ENCODE data around the gene CSNK1G1.

CSNK1G1 gene

DNA sequence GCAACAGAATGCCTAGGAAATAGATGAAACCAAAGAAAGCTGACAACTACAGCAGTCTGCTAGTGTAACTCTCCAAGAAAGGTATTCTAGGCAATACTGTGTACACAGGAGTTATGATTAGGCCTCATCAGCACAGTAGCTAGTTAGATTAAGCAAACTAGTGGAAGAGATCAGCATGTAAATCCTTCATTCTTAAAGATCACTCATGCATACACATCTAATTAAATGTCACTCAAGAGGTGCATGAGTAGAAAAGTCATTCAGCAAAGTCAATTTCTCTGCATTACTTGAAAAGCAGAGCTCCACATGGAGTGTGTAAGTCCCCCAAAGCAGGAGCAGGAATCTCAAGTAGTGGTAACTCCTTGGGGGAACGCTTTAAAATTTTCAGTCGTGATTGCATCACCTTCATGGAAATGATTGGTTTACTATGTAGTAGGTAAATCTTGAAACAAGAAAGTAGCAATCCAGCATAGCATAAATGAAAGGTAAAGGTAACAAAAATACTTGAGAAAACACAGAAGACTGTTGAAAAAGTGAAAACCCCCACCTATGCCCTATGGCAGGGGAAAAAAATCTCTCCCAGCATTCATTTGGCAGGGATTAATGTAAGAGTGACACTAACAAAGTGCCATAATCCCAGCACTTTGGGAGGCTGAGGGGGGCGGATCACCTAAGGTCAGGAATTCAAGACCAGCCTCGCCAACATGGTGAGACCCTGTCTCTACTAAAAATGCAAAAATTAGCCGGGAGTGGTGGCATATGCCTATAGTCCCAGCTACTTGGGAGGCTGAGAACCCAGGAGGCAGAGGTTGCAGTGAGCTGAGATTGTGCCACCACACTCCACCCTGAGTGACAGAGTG is 163.8 kb downstream of the CSNK1G1 start:
- DNase-seq (ENCODE audit: low read depth in 2 of 2), result no peak

DNA sequence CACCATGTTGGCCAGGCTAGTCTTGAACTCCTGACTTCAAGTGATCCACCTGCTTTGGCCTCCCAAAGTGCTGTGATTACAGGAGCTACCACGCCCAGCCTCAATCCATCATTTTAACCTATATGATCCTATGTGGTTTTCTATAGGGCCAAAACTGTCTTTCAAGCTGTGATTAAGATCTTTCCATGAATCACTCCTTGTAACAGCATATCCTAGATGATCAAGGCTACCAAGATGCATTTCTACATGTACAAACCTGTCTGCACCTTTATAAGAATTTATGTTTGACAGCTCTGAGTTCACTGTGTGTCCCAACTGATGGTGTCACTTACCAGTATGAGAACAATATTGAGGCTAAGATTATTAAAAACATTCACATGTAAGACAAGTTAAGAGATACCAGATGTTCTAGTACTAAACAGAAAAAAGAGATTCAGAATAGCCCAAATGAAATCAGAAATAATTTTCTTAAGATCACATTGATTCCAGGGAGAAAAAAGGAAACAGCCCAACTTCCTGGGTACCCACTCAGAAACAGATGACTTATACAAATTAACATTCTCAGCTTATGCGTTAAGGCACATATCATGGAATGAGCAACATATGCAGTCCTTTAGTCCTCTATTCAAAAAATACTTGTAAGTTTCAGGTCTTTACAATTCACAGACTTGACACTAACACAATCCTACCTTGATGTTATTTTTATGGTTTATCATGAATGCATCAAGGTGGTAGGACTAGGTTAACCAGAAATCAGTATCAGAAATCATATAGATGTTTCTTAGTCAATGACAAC is 168.4 kb downstream of the CSNK1G1 start:
- DNase-seq (ENCODE audit: low read depth in 2 of 2), result no peak

DNA sequence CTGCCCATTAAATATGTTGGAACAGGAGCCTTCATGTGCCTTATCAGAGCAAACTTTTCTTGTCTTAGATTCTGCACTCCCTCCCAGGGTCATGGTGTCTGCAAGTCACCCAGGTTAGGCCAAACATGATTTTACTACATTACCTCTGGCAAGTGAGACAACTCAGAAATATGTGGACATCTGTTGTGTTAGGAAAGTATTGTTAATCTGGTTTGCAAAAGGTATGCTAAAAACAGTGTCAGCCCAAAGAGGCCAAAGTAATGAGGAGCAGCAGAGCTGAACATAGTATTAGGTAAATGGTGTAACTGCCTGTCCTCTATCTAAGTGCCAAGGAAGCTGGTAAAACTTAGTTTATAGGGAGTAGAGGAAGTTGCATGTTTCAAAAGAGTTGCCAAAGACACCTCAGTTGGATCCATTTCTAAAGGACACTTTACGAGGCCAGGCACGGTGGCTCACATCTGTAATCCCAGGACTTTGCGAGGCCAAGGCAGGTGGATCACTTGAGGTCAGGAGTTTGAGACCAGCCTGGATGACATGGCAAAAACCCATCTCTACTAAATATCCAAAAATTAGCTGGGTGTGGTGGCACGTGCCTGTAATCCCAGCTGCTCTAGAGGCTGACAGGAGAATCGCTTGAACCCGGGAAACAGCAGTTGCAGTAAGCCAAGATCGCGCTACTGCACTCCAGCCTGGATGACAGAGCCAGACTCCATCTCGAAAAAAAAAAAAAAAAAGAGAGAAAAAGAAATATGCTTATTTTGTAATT is 170.6 kb downstream of the CSNK1G1 start:
- DNase-seq (ENCODE audit: low read depth in 2 of 2), result no peak

DNA sequence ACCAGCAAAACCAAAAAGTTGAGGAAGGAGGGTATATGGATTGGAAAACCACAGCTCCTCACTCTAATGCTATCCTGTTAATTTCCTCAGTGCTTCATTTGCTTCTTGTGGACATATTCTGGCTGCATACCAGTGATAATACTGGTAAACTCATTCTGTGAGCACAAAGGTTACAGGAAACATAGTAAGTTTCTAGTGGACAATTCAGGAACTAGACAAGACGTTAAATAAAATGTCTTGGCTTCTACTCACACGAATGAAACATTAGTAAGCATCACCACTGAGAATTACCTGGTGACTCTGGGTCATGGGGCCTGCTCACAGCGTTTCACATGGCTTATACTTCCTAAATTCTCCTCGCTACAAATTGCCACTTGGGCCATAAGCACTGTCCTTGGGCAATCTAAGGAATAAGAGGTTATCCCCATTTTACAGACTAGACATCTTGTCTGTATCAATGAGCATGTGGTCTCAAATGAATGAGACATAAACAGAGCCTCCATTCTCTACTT is 173.1 kb downstream of the CSNK1G1 start:
- no peak for DNase-seq (ENCODE audit: low read depth in 2 of 2)

DNA sequence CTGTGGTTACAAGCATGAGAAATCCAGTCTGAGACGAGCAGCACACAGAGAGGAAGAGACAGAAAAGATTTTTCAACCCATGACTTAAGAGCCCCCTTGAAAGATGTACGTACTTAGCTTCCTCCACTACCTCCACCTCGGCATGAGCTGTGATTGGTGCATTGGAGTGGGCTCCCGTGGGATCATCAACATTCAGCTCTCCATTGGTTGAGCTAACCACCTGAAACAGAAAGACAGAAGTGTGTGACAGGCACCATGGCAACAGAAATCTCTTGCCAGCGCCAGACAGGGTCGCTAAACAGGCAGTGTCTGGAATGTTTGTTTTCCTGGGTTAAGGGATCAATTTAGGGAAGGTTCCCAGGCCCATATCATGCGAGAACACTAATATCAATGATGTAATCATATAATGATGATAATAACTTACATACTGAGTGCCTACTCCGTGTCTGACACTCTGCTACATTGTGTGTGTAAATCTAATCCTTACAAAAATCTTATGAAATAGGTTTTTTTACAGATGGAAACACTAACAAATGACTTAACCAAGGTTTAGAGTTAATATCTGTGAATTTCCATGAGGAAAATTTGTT is 175.6 kb downstream of the CSNK1G1 start:
- DNase-seq (ENCODE audit: low read depth in 2 of 2), result no peak

DNA sequence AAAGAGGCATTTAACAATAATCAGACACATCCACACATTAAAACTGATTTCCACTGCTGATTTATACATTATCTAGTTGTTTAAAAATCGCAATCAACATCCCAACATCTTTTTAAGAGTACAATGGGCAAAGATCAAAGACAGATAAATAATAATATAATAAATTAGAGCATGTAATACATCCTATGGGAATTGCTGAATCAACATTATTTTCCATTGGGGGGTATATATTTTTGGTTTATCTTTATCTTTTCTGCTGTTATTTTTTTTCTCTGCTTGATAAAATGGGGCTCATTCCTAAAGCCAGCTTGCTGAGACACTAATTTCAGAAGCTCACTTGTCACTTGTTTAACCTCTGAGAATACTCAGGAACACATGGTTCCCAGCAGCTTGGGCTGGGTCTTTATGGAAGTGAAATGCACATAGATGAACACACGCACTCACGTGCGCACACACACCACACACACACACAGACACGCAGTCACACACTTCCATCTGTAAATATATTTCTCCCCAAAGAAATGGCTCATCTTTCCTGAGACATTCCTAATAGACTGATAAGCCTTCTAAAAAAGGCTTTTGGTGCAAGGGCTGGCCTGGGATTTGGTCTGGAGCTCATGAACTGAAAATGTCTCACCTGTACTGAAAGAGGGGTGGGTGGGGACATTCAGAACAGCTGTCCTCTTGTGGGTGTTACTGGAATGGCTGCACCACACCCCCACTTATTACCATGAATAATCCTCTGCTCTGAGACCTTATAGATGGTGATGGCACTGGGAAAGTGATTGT is 189.7 kb downstream of the CSNK1G1 start:
- no peak for DNase-seq (ENCODE audit: low read depth in 2 of 2)

DNA sequence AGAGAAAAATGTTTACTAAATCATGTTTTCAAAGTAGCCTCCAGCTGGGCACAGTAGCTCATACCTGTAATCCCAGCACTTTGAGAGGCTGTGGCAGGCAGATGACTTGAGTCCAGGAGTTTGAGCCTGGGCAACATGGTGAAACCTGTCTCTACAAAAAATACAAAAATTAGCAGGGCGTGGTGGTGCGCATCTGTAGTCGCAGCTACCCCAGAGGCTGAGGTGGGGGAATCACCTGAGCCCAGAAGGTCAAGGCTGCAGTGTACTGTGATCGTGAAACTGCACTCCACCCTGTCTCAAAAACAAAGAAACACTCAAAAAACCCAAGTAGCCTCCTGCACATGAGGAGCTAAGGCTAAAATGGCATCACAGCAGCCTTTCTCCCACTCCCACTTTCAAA is 191.5 kb downstream of the CSNK1G1 start:
- DNase-seq (ENCODE audit: low read depth in 2 of 2), result no peak

DNA sequence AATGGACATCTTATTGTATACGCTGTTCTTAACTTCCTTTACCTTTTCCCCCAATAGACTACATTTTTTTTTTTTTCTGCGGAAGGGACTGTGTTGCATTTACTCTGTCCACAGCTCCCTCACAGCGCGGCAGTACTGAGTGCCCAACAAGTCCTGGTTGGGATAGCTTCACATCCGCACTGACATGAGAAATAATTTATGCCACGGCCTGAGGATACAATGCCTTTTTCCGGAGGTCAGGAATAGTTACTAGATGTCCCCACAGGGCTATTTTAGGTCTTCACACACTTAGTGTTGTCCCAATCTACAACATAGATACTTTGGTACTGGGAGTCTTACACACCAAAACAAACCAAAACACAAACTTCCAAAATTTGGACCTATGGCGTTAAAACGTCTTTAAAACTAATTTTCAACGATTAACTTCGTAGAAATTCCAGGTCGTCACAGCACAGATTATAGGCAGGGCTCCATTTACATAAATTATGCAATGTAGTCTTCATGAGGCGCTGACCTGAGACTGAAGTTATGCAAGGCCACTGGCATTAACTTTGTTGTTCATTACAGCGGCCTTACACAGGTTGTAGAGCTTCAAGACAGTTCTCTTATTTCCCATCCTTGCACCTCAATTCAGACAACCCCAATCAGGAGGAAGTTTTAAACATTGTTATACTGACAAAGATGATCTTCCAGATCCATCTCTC is 192.2 kb downstream of the CSNK1G1 start:
- DNase-seq (ENCODE audit: low read depth in 2 of 2), result no peak

DNA sequence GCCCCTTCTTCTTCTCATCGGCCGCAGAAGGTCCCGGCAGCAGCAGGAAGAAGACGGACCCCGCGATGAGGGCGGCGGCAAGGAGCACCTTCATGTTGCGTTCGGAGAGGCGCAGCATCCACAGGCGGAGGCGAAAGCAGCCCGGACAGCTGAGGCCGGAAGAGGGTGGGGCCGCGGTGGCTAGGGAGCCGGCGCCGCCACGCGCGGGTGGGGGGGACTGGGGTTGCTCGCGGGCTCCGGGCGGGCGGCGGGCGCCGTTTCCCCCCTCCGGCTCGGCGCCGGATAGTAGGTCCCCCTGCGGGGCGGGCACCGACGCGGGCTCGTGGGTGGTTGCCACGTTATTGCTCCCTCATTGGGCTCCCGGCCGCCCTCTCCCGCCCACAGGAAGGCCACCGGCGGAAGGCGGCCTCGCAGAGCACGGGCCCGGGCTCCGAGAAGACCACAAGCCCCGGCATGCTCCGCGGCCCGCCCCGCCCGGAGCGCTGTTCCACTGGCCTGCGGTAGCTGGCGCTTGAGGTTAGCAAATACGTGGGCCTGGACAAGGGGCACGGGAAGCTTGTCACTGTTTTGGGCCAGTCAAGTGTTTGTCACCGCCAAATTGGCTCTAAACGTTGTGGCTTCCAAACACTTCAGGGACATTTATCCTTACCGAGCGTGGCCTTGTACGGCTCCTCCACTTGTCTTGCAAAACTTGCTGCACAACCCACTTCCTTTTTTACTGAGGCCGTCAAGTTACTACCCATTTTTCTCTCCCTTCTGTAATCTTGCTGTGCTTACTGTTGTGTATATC is 192.9 kb downstream of the CSNK1G1 start, which contains the start of gene PPIB:
TSS of gene PPIB (minus strand) at position 154 of the 790 bp plus-strand sequence. CDS start at position 118, 36 bp downstream.
- DNase-seq (ENCODE audit: low read depth in 2 of 2), result peak; percentile 91 to 92

DNA sequence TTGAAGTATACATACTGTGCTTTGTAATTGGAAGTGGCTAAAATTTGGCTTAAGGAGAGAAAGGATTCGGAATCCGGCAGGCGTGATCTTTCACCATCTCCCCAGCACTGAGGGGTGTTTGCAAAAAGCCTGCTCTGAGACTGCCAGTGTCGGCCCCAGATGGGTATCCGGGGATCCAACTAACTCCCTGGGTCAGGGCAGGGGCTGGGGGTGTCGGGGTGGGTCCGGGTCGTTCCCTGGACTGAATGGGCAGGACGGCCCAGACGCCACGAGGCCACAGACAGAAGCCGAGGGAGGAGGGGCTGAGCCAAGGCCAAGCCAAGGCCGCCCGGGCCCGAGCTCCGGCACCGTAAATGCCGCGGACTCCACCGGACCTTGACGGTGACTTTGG is 193.5 kb downstream of the CSNK1G1 start:
- DNase-seq (ENCODE audit: low read depth in 2 of 2), result no peak

DNA sequence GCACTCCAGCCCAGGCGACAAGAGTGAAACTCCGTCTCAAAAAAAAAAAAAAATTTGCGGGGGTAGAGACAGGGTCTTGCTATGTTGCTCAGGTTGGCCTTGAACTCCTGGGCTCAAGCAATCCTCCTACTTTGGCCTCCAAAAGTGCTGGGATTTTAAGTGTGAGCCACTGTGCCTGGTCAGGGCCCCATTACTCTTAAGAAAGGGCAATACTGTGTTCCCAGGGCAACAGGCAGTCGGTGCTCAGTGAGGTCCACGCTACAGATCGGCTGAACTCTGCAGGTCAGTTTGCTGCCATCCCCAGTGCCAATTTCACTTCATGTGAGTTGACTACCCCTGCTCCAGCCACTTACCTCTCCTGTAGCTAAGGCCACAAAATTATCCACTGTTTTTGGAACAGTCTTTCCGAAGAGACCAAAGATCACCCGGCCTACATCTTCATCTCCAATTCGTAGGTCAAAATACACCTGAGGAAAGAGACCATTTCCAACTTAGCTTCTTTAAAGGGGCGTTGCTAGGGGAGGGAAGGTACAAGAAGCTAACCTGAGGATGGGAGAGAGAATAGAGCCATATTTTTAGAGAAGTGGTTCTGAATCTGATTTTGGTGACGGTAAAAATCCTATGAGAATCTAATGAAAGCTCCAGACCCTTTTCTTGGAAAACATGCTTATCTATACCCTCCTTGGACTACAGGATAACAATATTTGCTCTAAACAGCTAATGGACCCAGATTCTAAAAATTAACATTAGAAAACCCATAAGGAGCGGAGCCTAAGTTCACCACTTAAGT is 194.1 kb downstream of the CSNK1G1 start:
- no peak for DNase-seq (ENCODE audit: low read depth in 2 of 2)

DNA sequence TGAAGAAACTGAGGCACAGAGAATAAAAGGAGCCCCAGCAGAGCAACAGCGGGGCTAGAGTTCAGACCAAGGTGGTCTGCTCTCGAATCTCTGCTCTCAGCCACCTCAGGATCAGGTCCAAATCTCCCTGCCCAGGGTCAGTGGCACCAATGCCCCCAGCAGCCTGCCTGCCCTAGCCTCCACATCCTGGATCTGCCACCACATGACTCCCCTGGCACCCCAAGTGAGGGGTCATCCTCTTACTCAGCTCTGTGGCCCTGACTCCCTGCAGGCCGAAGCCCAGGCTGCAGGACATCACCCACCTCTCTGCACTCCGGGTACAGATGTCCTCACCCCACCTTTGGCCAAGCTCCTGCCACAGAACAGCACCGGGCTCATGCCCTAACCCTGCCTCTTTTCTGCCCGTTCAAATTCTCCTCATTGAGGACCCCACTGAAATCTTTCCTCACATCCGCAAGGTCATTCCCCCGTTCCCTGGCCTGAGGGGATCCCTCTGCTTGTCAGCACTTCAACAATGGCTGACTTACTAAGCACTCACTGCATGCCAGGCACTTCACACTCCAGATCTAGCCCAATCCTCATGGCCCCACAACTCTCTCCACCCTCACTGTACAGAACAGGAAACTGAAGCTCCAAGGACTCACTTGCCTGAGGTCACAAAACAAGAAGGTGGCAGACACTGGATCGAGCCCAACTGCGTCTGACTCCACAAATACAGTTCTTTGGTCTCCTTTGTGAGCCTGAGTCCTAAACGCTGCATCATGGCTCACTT is 197.4 kb downstream of the CSNK1G1 start:
- DNase-seq (ENCODE audit: low read depth in 2 of 2), result no peak

DNA sequence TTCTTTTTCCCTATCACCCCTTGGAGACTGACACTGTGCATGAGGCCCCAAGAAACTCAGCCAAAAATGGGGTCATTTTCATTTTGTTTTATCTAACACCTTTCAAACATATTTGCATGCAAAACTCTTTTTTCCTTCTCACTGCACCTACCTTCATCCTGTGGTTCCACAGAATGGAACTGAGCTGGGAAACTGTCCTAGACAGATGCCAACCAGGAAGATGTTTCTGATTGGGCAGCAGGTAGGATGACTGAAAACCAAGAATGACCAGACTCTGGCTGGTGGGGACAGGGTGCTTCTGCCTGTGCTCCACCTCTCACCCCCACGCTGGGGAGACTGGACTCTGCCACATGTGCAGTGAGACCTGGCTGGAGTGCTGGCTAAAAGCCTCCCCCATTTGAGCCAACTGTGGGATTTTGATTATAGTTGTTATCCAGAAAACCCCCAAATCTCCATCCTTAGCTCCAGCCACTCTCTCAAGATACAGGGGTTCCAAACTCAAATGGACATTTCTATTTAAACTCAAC is 198.3 kb downstream of the CSNK1G1 start:
- no peak for DNase-seq (ENCODE audit: low read depth in 2 of 2)

DNA sequence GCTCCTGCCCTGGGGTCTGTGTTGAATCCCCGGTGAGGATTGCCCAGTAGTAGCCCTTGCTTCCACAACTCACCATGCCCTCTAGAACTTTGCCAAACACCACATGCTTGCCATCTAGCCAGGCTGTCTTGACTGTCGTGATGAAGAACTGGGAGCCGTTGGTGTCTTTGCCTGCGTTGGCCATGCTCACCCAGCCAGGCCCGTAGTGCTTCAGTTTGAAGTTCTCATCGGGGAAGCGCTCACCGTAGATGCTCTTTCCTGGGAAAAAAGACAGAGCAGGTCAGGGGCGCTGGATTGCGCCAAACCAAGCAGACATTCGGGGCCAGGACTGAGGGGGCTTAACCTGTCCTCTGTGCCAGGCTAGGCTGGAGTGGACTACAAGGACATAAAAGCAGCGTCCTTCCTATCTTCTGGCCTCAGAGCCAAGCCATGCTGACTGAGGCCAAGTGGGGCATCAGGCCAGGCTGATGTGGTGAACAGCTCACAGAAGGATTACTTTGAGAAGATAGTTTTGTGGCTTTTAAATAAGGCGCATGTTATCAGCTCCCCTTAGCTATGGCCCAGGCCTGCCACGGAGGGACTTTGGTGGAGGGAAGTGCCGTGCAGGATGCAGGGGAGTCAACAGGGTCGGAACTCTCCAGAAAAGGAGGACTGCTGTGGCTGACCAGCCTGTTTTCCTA is 199.2 kb downstream of the CSNK1G1 start:
- DNase-seq (ENCODE audit: low read depth in 2 of 2), result no peak

DNA sequence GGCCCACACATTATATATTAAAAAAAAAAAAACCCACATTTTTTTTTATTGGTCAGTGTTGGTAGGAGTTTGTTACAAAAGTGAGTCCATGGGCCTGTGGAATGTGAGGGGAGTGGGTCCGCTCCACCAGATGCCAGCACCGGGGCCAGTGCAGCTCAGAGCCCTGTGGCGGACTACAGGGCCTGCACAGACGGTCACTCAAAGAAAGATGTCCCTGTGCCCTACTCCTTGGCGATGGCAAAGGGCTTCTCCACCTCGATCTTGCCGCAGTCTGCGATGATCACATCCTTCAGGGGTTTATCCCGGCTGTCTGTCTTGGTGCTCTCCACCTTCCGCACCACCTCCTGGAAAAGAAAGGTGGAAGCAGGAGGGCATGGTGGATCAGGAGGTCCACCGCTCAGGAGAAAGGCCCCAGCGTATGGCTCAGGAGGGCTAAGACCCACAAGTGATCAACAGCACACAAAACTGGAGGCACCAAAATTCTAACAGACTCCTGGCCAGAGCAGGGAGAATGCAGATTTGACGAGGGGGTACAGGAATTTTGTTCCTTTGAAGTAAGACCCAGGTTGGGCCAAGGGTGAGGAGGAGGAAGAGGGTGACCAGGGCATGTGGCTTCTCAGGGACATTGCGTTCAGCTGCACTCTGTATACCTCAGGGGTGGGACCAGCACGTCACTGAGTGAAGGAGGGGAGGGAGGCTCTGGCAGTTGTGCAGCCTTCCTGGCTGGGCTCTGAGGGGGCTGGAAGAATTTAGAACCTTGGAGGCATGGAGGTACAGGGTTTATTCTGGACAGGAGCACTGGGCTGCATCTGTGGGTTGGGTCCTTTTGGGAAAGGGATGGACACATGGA is 199.9 kb downstream of the CSNK1G1 start:
- no peak for DNase-seq (ENCODE audit: low read depth in 2 of 2)

All from stimulated activated CD8-positive, alpha-beta memory T cell treated with anti-CD3 and anti-CD28 coated beads, Interleukin-7, amount 100 ng/mL, for 1 hour (primary cell).